Esophagus squamous epithelium (tissue), 5 donors: ENCODE measurements around the gene PRCP. TPM values are rescaled to one million over a fixed set of nuclear protein-coding genes. Genes with fewer than 3 reads are reported as not detected.

ENCODE experiments used
- DNase-seq: peaks from one replicate; lab custom pipeline; 2025; lab: John Stamatoyannopoulos, UW
- H3K27ac ChIP-seq, 4 donors: fragments of 200-600 bp; sonication (generic); one replicate each; pipeline ENCODE4 v1.5.1; 2016 to 2019; ENCODE audit warnings: mild to moderate bottlenecking in 1 of 4
- H3K27me3 ChIP-seq, 4 donors: fragments of 200-600 bp; sonication (generic); 1 replicate in 3 of 4; 2 replicates in 1 of 4; pipeline versions ENCODE4 v1.5.1 to v1.6.0; 2017 to 2021; ENCODE audit warnings: antibody characterized with exemption in 1 of 4
- H3K36me3 ChIP-seq, 3 donors: fragments of 200-600 bp; sonication (generic); one replicate each; pipeline ENCODE4 v1.5.1; 2016 to 2019
- H3K4me1 ChIP-seq, 3 donors: fragments of 200-600 bp; sonication (generic); one replicate each; pipeline ENCODE4 v1.5.1; 2017 to 2019
- H3K4me3 ChIP-seq, 4 donors: fragments of 200-600 bp; sonication (generic); 1 replicate in 3 of 4; 2 replicates in 1 of 4; pipeline ENCODE4 v1.5.1; 2016 to 2019; ENCODE audit warnings: mild to moderate bottlenecking in 2 of 4, moderate library complexity in 1 of 4
- H3K9me3 ChIP-seq, 3 donors: fragments of 200-600 bp; sonication (generic); one replicate each; pipeline ENCODE4 v1.5.1; 2016 to 2019
- CTCF ChIP-seq, 6 experiments: fragments of 450-650 bp in 4 of 6; fragments of 200-600 bp in 2 of 6; sonication (generic) in 2 of 6; IDR thresholded peaks; one replicate each; pipeline ENCODE4 v1.5.1; 2016 to 2019; ENCODE audit warnings: antibody characterized with exemption in 6 of 6, mild to moderate bottlenecking in 4 of 6, moderate library complexity in 4 of 6
- POLR2A ChIP-seq, 4 donors: fragments of 450-650 bp; IDR thresholded peaks; one replicate each; pipeline ENCODE4 v1.6.1; 2017; ENCODE audit warnings: antibody characterized with exemption in 4 of 4, mild to moderate bottlenecking in 4 of 4, moderate library complexity in 3 of 4
- WGBS, 2 donors: methylation state at CpG; one replicate each; pipeline ENCODE4 v1.1.5; 2018; 5-methylcytosine and 5-hydroxymethylcytosine counted together
- intact Hi-C: fragments of 100-400 bp; cut with DNase I; formaldehyde crosslinking; loops from one replicate; pipeline ENCODE4 v1.15.0; 2022
- total RNA-seq, 4 donors: library from RNA; depleted of rRNA; stranded (reverse); fragments of >200 nt; gene quantifications; one replicate each; pipeline ENCODE4 v1.1.0, GENCODE V29; 2016
- donor health status: DM: yes; HTN: yes; CAD: no.

The PRCP gene
- total RNA-seq, 4 donors from 2014 or later: 39.6 to 82.4 (median 50.3) TPM

- Histone ChIP-seq H3K4me1 (peaks cover 19 to 81% (median 24%) of the 10 kb centered on the region in 3 donors), H3K4me3 (peak within 1 kb of the TSS; percentile 62 to 82 (median 74)), H3K27ac (peak within 1 kb of the TSS; percentile 90 to 97 (median 97)), H3K36me3 (no peaks in the 10 kb centered on the region), H3K9me3 (no peaks in the 10 kb centered on the region), H3K27me3 (no peaks in the 10 kb centered on the region)
- intact Hi-C loops: loop anchor here (10.0 kb wide), 2 partner anchors 263 to 373 kb away; no protein-coding TSS in a partner anchor
- no peak for TF ChIP-seq CTCF (IDR thresholded peaks at IDR 0.05)
- TF ChIP-seq POLR2A (IDR thresholded peaks at IDR 0.05): peak in 3 of 4 donors; percentile 73 to 85 (median 73)
- WGBS, 2 donors: 1% methylated on average over 24 to 37 of the region's 49 CpGs
- DNase-seq: peak; percentile 84
Measured at GRCh38 chr11:82901165-82901921, 1.1 kb upstream of the PRCP start, which contains the start of gene DDIAS. TSS of gene DDIAS (plus strand) at chr11:82901736. CDS start at chr11:82914739, 13,003 bp downstream.

- Histone ChIP-seq H3K36me3 (no peaks in the 10 kb centered on the region), H3K27me3 (no peaks in the 10 kb centered on the region), H3K4me1 (peaks cover 19 to 74% (median 24%) of the 10 kb centered on the region in 3 donors), H3K4me3 (peak overlapping the region; percentile 62 to 82 (median 74)), H3K9me3 (no peaks in the 10 kb centered on the region), H3K27ac (peak overlapping the region; percentile 90 to 97 (median 97))
- TF ChIP-seq CTCF (IDR thresholded peaks at IDR 0.05) (no peak), POLR2A (IDR thresholded peaks at IDR 0.05) (no peak)
- intact Hi-C loops: loop anchor here (10.0 kb wide), 2 partner anchors 265 to 375 kb away; no protein-coding TSS in a partner anchor
- DNase-seq: no peak
- 0% methylated on average over 5 to 11 of the region's 11 CpGs for WGBS, 2 donors
Measured at GRCh38 chr11:82899957-82900276, 313 bp downstream of the PRCP start.

- Histone ChIP-seq H3K36me3 (no peaks in the 10 kb centered on the region), H3K9me3 (no peaks in the 10 kb centered on the region), H3K27me3 (no peaks in the 10 kb centered on the region), H3K4me3 (peak overlapping the region; percentile 62 to 82 (median 74)), H3K4me1 (peaks cover 19 to 71% (median 24%) of the 10 kb centered on the region in 3 donors), H3K27ac (peak overlapping the region; percentile 90 to 97 (median 97))
- intact Hi-C loops: no loop called here
- WGBS, 2 donors: 13 to 25% methylated on average over 3 of the region's 3 CpGs
- no peak for DNase-seq
- no peak for TF ChIP-seq CTCF (IDR thresholded peaks at IDR 0.05)
- TF ChIP-seq POLR2A (IDR thresholded peaks at IDR 0.05): no peak
Measured at GRCh38 chr11:82899186-82899820, 927 bp downstream of the PRCP start.

GRCh38 chr11:82898241-82898640 lies 2.0 kb downstream of the PRCP start:
- no peak for TF ChIP-seq POLR2A (IDR thresholded peaks at IDR 0.05)
- TF ChIP-seq CTCF (IDR thresholded peaks at IDR 0.05): no peak
- Histone ChIP-seq H3K36me3 (no peaks in the 10 kb centered on the region), H3K4me3 (peak overlapping the region in 2 of 4 donors; percentile 82), H3K27me3 (no peaks in the 10 kb centered on the region), H3K4me1 (peaks cover 19 to 63% (median 24%) of the 10 kb centered on the region in 3 donors), H3K9me3 (no peaks in the 10 kb centered on the region), H3K27ac (peak overlapping the region in 1 of 4 donors; percentile 14)
- intact Hi-C loops: no loop called here
- WGBS, 2 donors: 21 to 32% methylated on average over 1 of the region's 1 CpG
- DNase-seq: no peak

GRCh38 chr11:82896183-82896582 lies 4.0 kb downstream of the PRCP start:
- Histone ChIP-seq H3K4me1 (peaks cover 9 to 50% (median 17%) of the 10 kb centered on the region in 3 donors), H3K27me3 (no peaks in the 10 kb centered on the region), H3K9me3 (no peaks in the 10 kb centered on the region)

More at GRCh38 chr11:82896183-82896582, 4.0 kb downstream of the PRCP start:
- TF ChIP-seq POLR2A (IDR thresholded peaks at IDR 0.05): no peak
- TF ChIP-seq CTCF (IDR thresholded peaks at IDR 0.05): no peak
- intact Hi-C loops: no loop called here
- 88 to 100% methylated on average over 5 of the region's 6 CpGs for WGBS, 2 donors
- Histone ChIP-seq H3K4me3 (no peak overlapping the region), H3K27ac (no peak overlapping the region), H3K36me3 (no peaks in the 10 kb centered on the region)
- no peak for DNase-seq
